GM23338 (cell line): Measurements from ENCODE around the gene CNDP1. TPM values are rescaled to one million over a fixed set of nuclear protein-coding genes. Genes with fewer than 3 reads are reported as not detected.

Source experiments
- ATAC-seq: fragments of 200-7000 bp; cut with Tn5 transposase; 3 replicates; pipeline ENCODE4 v1.9.1; 2020
- DNase-seq: peaks from one replicate; pipeline ENCODE4 v3.0.0-alpha.2; 2015; ENCODE audit warnings: low spot score
- H2AFZ ChIP-seq: fragments of 200-600 bp; sonication (generic); 2 replicates; pipeline ENCODE4 v1.8.0; 2016; ENCODE audit warnings: antibody characterized with exemption, mild to moderate bottlenecking, moderate library complexity
- H3F3A ChIP-seq: fragments of 200-600 bp; sonication (generic); replicated peaks from 2 replicates; pipeline ENCODE4 v1.8.0; 2017; ENCODE audit warnings: antibody characterized with exemption, mixed run types, low read depth
- H3K27ac ChIP-seq: fragments of 200-600 bp; sonication (generic); 2 replicates; pipeline ENCODE4 v1.6.1; 2016; ENCODE audit warnings: low read depth
- H3K27me3 ChIP-seq: fragments of 200-600 bp; sonication (generic); 2 replicates; pipeline ENCODE4 v1.8.0; 2016; ENCODE audit warnings: mild to moderate bottlenecking, mixed run types, moderate library complexity; ENCODE audit not compliant: insufficient read depth
- H3K36me3 ChIP-seq: fragments of 200-600 bp; sonication (generic); 2 replicates; pipeline ENCODE4 v1.8.0; 2016; ENCODE audit warnings: mild to moderate bottlenecking; ENCODE audit not compliant: insufficient read depth
- H3K4me1 ChIP-seq: fragments of 200-600 bp; sonication (generic); 2 replicates; pipeline ENCODE4 v1.8.0; 2016; ENCODE audit warnings: mild to moderate bottlenecking, moderate library complexity; ENCODE audit not compliant: insufficient read depth
- H3K4me2 ChIP-seq: fragments of 200-600 bp; sonication (generic); 2 replicates; pipeline ENCODE4 v1.7.1; 2017; ENCODE audit warnings: mixed run types
- H3K4me3 ChIP-seq: fragments of 200-600 bp; sonication (generic); 2 replicates; pipeline ENCODE4 v1.6.1; 2016; ENCODE audit warnings: mixed run types
- H3K79me2 ChIP-seq: fragments of 200-600 bp; sonication (generic); replicated peaks from 2 replicates; pipeline ENCODE4 v1.8.0; 2017; ENCODE audit warnings: mild to moderate bottlenecking; ENCODE audit not compliant: insufficient read depth
- H3K9me2 ChIP-seq: fragments of 200-600 bp; sonication (generic); 2 replicates; pipeline ENCODE4 v1.8.0; 2017; ENCODE audit not compliant: insufficient read depth
- H4K20me1 ChIP-seq: fragments of 200-600 bp; sonication (generic); replicated peaks from 2 replicates; pipeline ENCODE4 v1.8.0; 2017; ENCODE audit warnings: mild to moderate bottlenecking; ENCODE audit not compliant: insufficient read depth
- H3K27ac Mint-ChIP-seq: 2 replicates; pipeline ENCODE4 v1.8.0; 2020; ENCODE audit warnings: inconsistent platforms, mild to moderate bottlenecking, moderate library complexity, mixed read lengths
- H3K27me3 Mint-ChIP-seq: 3 replicates; pipeline ENCODE4 v1.8.0; 2022; ENCODE audit warnings: low read depth, mild to moderate bottlenecking, moderate library complexity, mixed read lengths, inconsistent platforms; ENCODE audit not compliant: insufficient read depth, poor library complexity
- H3K36me3 Mint-ChIP-seq: 3 replicates; pipeline ENCODE4 v1.8.0; 2021; ENCODE audit warnings: low read depth, mild to moderate bottlenecking, inconsistent platforms, moderate library complexity, mixed read lengths
- H3K4me1 Mint-ChIP-seq: 3 replicates; pipeline ENCODE4 v1.8.0; 2020; ENCODE audit warnings: mild to moderate bottlenecking, inconsistent platforms, mixed read lengths
- H3K4me3 Mint-ChIP-seq: 3 replicates; pipeline ENCODE4 v1.8.0; 2021; ENCODE audit warnings: moderate library complexity, mild to moderate bottlenecking, inconsistent platforms, mixed read lengths
- H3K9me3 Mint-ChIP-seq: 3 replicates; pipeline ENCODE4 v1.8.0; 2020; ENCODE audit warnings: moderate library complexity, mild to moderate bottlenecking, inconsistent platforms, mixed read lengths
- CREB1 ChIP-seq: fragments of 250-450 bp; sonication (Bioruptor Pico); IDR thresholded peaks from 2 replicates; pipeline ENCODE4 v1.5.0; 2020; ENCODE audit warnings: low read depth, mild to moderate bottlenecking, moderate library complexity
- ETS1 ChIP-seq: IDR thresholded peaks from 2 replicates; pipeline ENCODE4 v1.6.1; 2016; ENCODE audit warnings: antibody characterized with exemption
- EZH2 ChIP-seq: fragments of 200-600 bp; sonication (generic); IDR thresholded peaks from one replicate; pipeline ENCODE4 v1.8.0; 2017; ENCODE audit warnings: antibody characterized with exemption, mild to moderate bottlenecking, low read depth; ENCODE audit not compliant: unreplicated experiment
- JUNB ChIP-seq: IDR thresholded peaks from one replicate; pipeline ENCODE4 v1.6.1; 2016; ENCODE audit warnings: antibody characterized with exemption; ENCODE audit not compliant: unreplicated experiment
- NANOG ChIP-seq: IDR thresholded peaks from 2 replicates; pipeline ENCODE4 v1.6.1; 2016; ENCODE audit warnings: antibody characterized with exemption, borderline replicate concordance
- POLR2AphosphoS5 ChIP-seq: IDR thresholded peaks from 2 replicates; pipeline ENCODE4 v1.6.1; 2016; ENCODE audit warnings: antibody characterized with exemption, low read depth
- REST ChIP-seq: IDR thresholded peaks from one replicate; pipeline ENCODE4 v1.6.1; 2018; ENCODE audit warnings: antibody characterized with exemption; ENCODE audit not compliant: unreplicated experiment
- STAT1 ChIP-seq: IDR thresholded peaks from one replicate; pipeline ENCODE4 v1.6.1; 2016; ENCODE audit warnings: antibody characterized with exemption; ENCODE audit not compliant: unreplicated experiment
- ZNF114 ChIP-seq: fragments of 250-450 bp; sonication (Bioruptor Pico); IDR thresholded peaks from 2 replicates; pipeline ENCODE4 v1.5.0; 2020; ENCODE audit warnings: mild to moderate bottlenecking, moderate library complexity
- ZNF331 ChIP-seq: fragments of 250-450 bp; sonication (Bioruptor Pico); IDR thresholded peaks from 2 replicates; pipeline ENCODE4 v1.5.0; 2020; ENCODE audit warnings: low read depth, mild to moderate bottlenecking, moderate library complexity
- ZNF462 ChIP-seq: fragments of 250-450 bp; sonication (Bioruptor Pico); IDR thresholded peaks from 2 replicates; pipeline ENCODE4 v1.5.0; 2020; ENCODE audit warnings: mild to moderate bottlenecking, moderate library complexity
- polyA plus RNA-seq: library from polyadenylated mRNA; unstranded; fragments of >200 nt; fragmentation: Nextera tagmentation; extraction: Ambion mirVana; gene quantifications from 2 replicates; pipeline ENCODE4 v1.2.1, GENCODE V29; 2016
- total RNA-seq: library from RNA; depleted of rRNA; stranded (reverse); fragments of >200 nt; shearing (Covaris generic); gene quantifications from 2 replicates; pipeline ENCODE4 v1.2.3, GENCODE V29; 2014

The CNDP1 gene
- total and polyA plus RNA-seq, 2 experiments from 2014 or later = 0.03 to 0.11 TPM

- no peak for TF ChIP-seq REST
- TF ChIP-seq STAT1 = no peak
- TF ChIP-seq CREB1 = no peak
Measured at GRCh38 chr18:74610860-74611259, 76.6 kb downstream of the CNDP1 start (continued).

- Histone ChIP-seq H3K4me3 (no peak overlapping the region), H3K36me3 (no peaks in the 10 kb centered on the region), H3F3A (no peaks in the 10 kb centered on the region), H3K27ac (no peak overlapping the region), H3K27me3 (no peaks in the 10 kb centered on the region), H4K20me1 (0 out of 2 replicates have a peak, but pooled peaks cover 8% of the 10 kb centered on the region), H3K4me1 (no peaks in the 10 kb centered on the region), H3K4me2 (no peak overlapping the region), H2AFZ (no peak overlapping the region), H3K79me2 (peaks cover 12% of the 10 kb centered on the region; the same call in 1 of the 2 replicates), H3K9me2 (no peaks in the 10 kb centered on the region)
- H3K27ac Mint-ChIP-seq = no peak overlapping the region
- no peaks in the 10 kb centered on the region for H3K9me3 Mint-ChIP-seq
- ATAC-seq (no peak), DNase-seq (no peak)
- no peak overlapping the region for H3K4me3 Mint-ChIP-seq
- H3K4me1 Mint-ChIP-seq = no peaks in the 10 kb centered on the region; the same call in 1 of the 3 replicates
- H3K27me3 Mint-ChIP-seq = peaks cover 6% of the 10 kb centered on the region
- no peaks in the 10 kb centered on the region for H3K36me3 Mint-ChIP-seq
- TF ChIP-seq ETS1 (no peak), JUNB (no peak), POLR2AphosphoS5 (no peak), ZNF462 (CRISPR knock-in tag) (no peak), STAT1 (no peak), NANOG (no peak), CREB1 (no peak), EZH2 (no peak), ZNF331 (no peak), REST (no peak), ZNF114 (CRISPR knock-in tag) (no peak)
Measured at GRCh38 chr18:74611765-74612164, 77.5 kb downstream of the CNDP1 start.
